Measurements from ENCODE around the gene SURF1.
"Not testable (repeated sequence)": the region's sequence is repeated elsewhere in the genome, so short reads cannot be mapped to it uniquely, and the experiment has no call there.

SURF1 gene

DNA sequence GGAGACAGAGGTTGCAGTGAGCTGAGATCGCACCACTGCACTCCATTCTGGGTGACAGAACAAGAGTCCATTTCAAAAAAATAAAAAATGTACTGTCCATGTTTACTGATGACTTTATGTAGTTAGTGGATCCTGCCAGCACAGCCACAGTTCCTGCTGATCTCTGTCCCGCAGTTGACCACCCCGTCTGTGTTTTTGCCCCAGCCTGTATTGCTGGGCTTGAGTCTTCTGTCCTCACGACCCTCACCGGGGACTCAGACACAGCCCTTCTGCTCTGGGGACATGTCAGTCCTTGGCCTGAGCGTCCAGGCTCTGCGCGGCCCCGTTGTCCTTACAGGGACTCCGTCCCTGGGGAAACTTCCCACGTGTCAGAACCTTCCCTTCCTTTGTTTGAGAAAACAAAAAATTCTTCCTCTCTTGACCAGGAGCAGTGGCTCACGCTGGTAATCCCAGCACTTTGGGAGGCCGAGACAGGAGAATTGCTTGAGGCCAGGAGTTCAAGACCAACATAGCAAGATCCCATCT, 34.8 kb downstream of the SURF1 start:
- no peak for DNase-seq (ENCODE audit: low read depth)

DNA sequence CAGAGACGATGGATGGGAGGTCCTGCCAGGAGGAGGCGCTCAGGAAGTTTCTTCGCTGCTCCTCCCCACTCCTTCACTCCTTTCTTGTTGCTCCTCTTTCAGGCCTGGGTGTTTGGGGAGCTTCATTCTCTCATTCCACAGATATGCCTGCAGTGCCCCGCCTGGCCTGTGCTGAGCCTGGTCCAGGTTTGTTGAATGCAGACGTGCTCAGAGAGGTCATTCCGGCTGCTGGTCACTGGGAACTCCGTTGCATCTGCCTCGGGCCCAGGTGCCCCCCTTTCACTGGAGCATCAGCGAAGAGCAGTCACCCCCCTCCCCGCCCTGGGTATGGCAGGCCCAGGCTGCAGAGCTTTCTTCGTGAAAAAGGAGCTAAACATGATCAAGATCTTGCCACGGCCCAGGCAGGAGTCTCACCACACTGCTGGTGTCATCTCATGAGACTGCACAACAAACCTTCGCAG, 35.8 kb downstream of the SURF1 start:
- no peak for DNase-seq (ENCODE audit: low read depth)

DNA sequence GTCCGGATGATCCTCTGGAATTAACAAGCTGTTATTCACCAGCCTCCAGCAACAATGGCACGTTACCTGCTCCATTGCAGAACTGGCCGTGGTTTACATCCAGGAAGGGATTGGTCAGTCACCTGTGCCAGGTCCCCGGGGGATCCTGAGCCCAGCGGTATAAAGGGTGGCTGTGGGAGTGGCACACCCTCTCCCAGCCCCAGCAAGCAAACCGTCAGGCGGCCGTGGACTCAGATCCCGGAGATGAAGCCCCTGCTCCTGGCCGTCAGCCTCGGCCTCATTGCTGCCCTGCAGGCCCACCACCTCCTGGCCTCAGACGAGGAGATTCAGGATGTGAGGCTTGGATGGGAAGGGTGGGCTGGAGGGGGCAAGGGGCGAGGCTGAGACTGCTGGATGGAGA, 38.7 kb downstream of the SURF1 start:
- not testable (repeated sequence) for DNase-seq (ENCODE audit: low read depth)

GRCh38 chr9:133315997-133316396, 40.3 kb downstream of the SURF1 start:
- DNase-seq (ENCODE audit: low read depth): no peak

GRCh38 chr9:133309608-133310007, 46.7 kb downstream of the SURF1 start:
- no peak for DNase-seq (ENCODE audit: low read depth)

DNA sequence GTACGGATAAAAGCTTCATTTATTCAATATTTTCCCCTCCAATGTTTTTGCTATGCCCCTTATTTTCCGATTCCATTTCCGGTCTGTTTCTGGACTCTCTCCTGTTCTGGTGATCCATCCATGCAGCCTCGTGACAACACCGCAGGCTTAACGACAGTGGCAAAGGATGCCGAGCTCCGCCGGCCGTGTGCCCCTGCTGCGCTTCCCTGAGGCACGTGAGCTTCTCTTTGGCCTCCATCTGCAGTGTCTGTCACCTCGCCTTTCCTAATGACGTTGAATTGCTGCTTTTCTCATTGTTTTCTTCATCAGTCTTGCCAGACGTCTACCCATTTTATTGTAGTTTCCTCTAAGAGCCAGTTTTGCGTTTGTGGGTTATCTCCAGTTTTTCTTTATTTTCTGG, 49.0 kb downstream of the SURF1 start:
- DNase-seq (ENCODE audit: low read depth): no peak

DNA sequence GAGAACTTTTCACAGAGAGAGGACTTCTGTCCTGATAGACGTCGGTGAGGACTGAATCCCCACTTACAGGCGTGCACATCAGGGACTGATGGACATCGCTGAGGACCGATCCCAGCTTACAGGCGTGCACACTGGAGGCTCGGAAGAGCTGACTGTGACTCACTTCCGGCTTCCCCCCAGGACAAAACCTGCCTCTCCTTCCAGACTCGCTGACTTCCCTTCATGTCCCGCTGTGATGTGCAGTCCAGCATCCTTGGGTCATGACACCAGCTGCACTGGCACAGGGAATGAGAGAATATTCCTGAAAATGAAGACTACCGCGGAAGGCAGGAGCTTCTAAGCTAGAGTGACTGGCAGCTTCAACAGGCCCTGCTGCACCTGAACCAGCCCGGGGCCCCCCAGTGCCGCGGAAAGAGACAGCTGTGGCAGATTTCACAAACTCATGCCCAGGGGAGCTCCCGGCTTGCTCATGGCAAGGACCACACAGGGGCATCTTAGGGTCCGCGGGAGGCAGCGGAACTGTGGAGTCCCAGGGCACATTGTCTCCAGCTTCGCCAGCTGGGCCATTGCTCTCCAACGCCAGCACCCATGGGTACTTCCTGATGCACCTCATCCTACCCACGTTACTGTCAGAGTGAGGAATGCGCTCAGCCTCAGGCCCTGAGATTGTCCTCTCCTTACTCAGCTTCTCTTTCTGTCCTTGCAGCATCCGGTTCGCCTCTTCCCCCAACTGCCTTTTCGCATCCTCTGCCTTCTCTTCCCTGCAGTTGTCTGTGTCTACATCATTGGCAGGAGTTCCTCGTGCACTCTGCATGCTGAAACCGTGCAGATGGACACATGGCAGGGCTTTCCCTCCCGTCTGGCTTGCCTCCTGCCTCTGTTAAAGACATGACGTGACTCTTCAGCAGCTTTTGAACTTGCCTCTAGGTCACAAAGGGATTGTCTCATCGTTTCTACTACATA, 49.8 kb downstream of the SURF1 start:
- no peak for DNase-seq (ENCODE audit: low read depth)

DNA sequence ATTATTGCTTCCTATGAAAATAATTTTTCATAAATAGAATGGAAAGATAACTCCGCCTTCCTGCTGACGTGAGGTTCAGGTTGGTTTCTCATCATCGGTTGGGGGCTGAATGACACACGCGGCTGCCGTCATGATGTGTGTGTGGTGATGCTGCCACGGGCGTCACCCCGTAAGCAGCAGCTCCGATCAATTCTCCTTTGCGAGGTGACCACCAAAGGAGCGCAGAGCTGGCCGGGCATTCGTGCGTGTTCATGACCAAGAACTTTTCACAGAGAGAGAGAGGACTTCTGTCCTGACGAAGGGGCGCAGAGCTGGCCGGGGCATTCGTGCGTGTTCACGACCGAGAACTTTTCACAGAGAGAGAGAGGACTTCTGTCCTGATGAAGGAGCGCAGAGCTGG, 50.6 kb downstream of the SURF1 start:
- DNase-seq (ENCODE audit: low read depth): no peak

DNA sequence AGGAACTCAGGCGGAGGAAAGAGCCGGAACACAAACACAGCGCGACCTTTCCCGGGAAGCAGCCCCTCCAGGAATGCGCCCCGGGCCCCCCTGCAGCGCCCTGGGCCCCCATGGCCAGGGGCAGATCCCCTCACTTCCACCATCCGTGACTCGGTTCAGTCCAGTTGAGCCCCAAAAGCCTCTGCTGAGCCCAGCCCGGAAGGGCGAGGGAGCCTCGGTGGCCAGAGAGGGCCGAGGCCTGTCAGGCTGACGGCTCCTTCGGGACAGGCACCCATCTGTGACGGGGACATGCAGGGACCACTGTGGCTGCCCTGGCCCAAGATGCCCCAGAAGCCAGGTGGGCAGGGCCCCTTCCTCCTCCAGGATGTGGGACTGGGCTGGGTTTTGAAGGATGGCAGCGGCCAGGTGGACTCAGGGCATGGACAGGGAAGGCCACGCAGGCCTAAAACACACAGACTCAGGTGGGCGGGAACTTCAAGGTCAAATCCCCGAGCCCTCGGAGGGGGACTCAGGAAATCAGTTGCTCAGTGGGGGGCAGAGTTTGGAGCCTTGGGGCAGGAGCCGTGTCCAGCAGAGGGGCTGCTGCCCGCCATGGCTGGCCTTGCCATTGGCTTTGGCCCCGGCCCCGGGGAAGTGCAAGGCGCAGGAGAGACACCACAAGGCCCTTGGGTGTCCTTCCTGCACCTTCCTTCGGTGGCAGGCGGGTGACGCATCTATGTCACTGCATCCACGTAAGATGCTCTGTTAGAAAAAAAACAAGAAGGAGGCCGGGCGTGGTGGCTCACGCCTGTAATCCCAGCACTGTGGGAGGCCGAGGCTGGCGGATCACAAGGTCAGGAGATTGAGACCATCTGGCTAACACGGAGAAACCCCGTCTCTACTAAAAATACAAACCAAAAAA, 51.6 kb downstream of the SURF1 start:
- DNase-seq (ENCODE audit: low read depth): no peak

DNA sequence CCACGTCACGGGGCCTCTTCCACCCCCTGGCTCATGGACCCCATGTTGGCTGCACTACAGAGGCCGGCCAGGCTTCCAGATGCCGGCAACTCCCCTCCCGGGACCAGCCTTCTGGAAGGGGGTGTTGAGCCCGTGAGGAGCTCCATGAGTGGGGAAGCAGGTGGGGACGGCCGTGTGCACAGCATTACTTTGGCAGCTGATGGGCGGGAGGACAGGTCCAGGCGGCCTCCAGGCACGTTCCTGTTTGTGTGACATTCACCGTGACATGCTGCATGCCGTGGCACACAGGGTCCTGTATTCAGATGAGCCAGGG, 52.2 kb downstream of the SURF1 start:
- DNase-seq (ENCODE audit: low read depth): no peak

- DNase-seq (ENCODE audit: low read depth): no peak
Measured at GRCh38 chr9:133303266-133304157, 52.8 kb downstream of the SURF1 start.

Measured in GM04503 (cell line).